ENCODE data around the gene CST9L. TPM values are rescaled to one million over a fixed set of nuclear protein-coding genes. Genes with fewer than 3 reads are reported as not detected.

Gene CST9L, protein sequence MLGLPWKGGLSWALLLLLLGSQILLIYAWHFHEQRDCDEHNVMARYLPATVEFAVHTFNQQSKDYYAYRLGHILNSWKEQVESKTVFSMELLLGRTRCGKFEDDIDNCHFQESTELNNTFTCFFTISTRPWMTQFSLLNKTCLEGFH
- total RNA-seq (ENCODE audit: unreplicated experiment): not detected
- long read RNA-seq: 0 reads

DNA sequence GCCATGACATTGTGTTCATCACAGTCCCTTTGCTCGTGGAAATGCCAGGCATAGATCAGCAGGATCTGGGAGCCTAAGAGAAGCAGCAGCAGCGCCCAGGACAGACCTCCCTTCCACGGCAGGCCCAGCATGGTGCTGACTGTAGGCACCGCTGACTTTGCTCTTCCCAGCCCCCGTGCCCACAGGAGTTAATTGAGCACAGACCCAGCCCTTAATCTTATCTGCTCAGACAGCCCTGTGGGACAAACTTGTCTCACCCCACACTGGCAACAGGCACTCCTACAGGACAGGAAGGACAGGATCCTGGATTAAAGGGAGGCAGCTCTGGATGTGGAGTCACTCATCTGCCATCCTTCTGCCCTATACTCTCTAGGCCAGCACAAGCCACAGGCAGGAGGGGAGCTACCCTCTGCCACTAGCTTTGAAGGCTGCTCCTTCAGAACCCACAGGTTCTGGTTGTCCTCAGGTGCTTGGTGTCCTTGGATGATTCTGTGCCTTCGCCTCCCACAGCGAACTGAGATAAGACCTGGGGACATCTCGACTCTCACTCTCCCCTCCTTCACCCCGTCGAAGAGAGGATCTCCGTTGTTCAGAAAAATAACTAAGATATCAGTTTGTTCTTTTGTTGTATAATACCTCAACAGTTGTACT lies at the start of gene CST9L:
Gene CST9L (minus strand): TSS at position 165 of the 651 bp plus-strand sequence. CDS start 34 bp downstream, at position 131.
- peaks cover 3% of the 10 kb centered on the region for H3K9me3 Mint-ChIP-seq (ENCODE audit: unreplicated experiment)
- no peaks in the 10 kb centered on the region for H3K27me3 Mint-ChIP-seq (ENCODE audit: unreplicated experiment)
- DNase-seq (ENCODE audit: low spot score): no peak
- TF ChIP-seq CTCF (IDR thresholded peaks at IDR 0.05; ENCODE audit: unreplicated experiment): no peak
- H3K4me3 Mint-ChIP-seq (ENCODE audit: unreplicated experiment): no peak within 1 kb of the TSS
- no peak within 1 kb of the TSS for H3K27ac Mint-ChIP-seq (ENCODE audit: unreplicated experiment)
- no peaks in the 10 kb centered on the region for H3K36me3 Mint-ChIP-seq (ENCODE audit: low read depth, unreplicated experiment)
- peaks cover 2% of the 10 kb centered on the region for H3K4me1 Mint-ChIP-seq (ENCODE audit: unreplicated experiment)

- H3K9me3 Mint-ChIP-seq (ENCODE audit: unreplicated experiment): no peaks in the 10 kb centered on the region
- no peaks in the 10 kb centered on the region for H3K4me1 Mint-ChIP-seq (ENCODE audit: unreplicated experiment)
- H3K4me3 Mint-ChIP-seq (ENCODE audit: unreplicated experiment): no peak overlapping the region
- H3K36me3 Mint-ChIP-seq (ENCODE audit: low read depth, unreplicated experiment): no peaks in the 10 kb centered on the region
- TF ChIP-seq CTCF (IDR thresholded peaks at IDR 0.05; ENCODE audit: unreplicated experiment): no peak
- no peak overlapping the region for H3K27ac Mint-ChIP-seq (ENCODE audit: unreplicated experiment)
- no peaks in the 10 kb centered on the region for H3K27me3 Mint-ChIP-seq (ENCODE audit: unreplicated experiment)
- DNase-seq (ENCODE audit: low spot score): no peak
These were observed 45.9 kb upstream of the CST9L start for GRCh38 chr20:23614163-23614562.

GRCh38 chr20:23613676-23614075 lies 45.4 kb upstream of the CST9L start:
- no peak overlapping the region for H3K27ac Mint-ChIP-seq (ENCODE audit: unreplicated experiment)
- no peak overlapping the region for H3K4me3 Mint-ChIP-seq (ENCODE audit: unreplicated experiment)
- no peaks in the 10 kb centered on the region for H3K27me3 Mint-ChIP-seq (ENCODE audit: unreplicated experiment)
- DNase-seq (ENCODE audit: low spot score): no peak
- no peaks in the 10 kb centered on the region for H3K9me3 Mint-ChIP-seq (ENCODE audit: unreplicated experiment)
- H3K4me1 Mint-ChIP-seq (ENCODE audit: unreplicated experiment): no peaks in the 10 kb centered on the region
- H3K36me3 Mint-ChIP-seq (ENCODE audit: low read depth, unreplicated experiment): no peaks in the 10 kb centered on the region
- TF ChIP-seq CTCF (IDR thresholded peaks at IDR 0.05; ENCODE audit: unreplicated experiment): no peak

GRCh38 chr20:23612396-23612795 lies 44.1 kb upstream of the CST9L start:
- Mint-ChIP-seq H3K36me3 (ENCODE audit: low read depth, unreplicated experiment) (no peaks in the 10 kb centered on the region), H3K27me3 (ENCODE audit: unreplicated experiment) (no peaks in the 10 kb centered on the region), H3K4me3 (ENCODE audit: unreplicated experiment) (no peak overlapping the region), H3K4me1 (ENCODE audit: unreplicated experiment) (no peaks in the 10 kb centered on the region), H3K27ac (ENCODE audit: unreplicated experiment) (no peak overlapping the region), H3K9me3 (ENCODE audit: unreplicated experiment) (no peaks in the 10 kb centered on the region)
- no peak for DNase-seq (ENCODE audit: low spot score)
- no peak for TF ChIP-seq CTCF (IDR thresholded peaks at IDR 0.05; ENCODE audit: unreplicated experiment)

GRCh38 chr20:23609486-23610109 lies 41.3 kb upstream of the CST9L start:
- Mint-ChIP-seq H3K27ac (ENCODE audit: unreplicated experiment) (no peak overlapping the region), H3K36me3 (ENCODE audit: low read depth, unreplicated experiment) (no peaks in the 10 kb centered on the region), H3K4me3 (ENCODE audit: unreplicated experiment) (no peak overlapping the region), H3K4me1 (ENCODE audit: unreplicated experiment) (no peaks in the 10 kb centered on the region), H3K9me3 (ENCODE audit: unreplicated experiment) (no peaks in the 10 kb centered on the region), H3K27me3 (ENCODE audit: unreplicated experiment) (no peaks in the 10 kb centered on the region)
- no peak for TF ChIP-seq CTCF (IDR thresholded peaks at IDR 0.05; ENCODE audit: unreplicated experiment)
- no peak for DNase-seq (ENCODE audit: low spot score)

Data from endothelial cell (in vitro differentiated cells).